Urothelium cell line (cell line): ENCODE measurements around the gene SEZ6L.

ENCODE experiments used
- DNase-seq: peaks from one replicate; pipeline ENCODE4 v3.0.0; 2011; ENCODE audit warnings: low spot score, mixed read lengths
- FAIRE-seq: peaks from 2 replicates; lab custom pipeline; 2011; peaks lifted over from hg19 to GRCh38; lab: Jason Lieb, UNC

SEZ6L gene

DNA sequence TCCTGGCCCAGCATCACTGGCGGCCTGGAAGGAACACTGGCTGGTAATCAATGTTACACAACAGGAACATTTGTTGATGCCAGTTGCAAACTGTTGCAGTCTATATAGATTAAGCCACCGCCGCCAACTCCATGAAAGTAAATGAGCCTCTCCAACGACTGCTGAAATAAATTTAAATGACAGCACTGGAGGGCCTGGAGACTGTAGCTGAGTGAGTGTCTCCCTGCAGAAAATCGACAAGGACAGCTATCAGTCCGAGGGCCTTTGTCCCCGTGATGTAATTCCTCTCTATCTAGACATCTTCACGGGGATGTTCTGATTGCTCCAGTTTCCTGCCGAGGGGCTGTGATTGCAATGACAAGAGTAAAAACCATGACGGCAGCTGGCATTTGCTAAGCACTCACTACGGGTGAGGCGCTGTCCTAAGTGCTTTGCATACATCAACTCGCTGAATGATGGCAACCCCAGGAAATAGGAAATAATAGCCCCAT is 120.4 kb downstream of the SEZ6L start:
- DNase-seq = no peak
- FAIRE-seq = peak; percentile 93

GRCh38 chr22:26291940-26292666 is 122.8 kb downstream of the SEZ6L start:
- DNase-seq (no peak), FAIRE-seq (no peak)

- FAIRE-seq = peak; percentile 86
- DNase-seq = no peak
These were observed 123.4 kb downstream of the SEZ6L start for GRCh38 chr22:26292667-26292995.

DNA sequence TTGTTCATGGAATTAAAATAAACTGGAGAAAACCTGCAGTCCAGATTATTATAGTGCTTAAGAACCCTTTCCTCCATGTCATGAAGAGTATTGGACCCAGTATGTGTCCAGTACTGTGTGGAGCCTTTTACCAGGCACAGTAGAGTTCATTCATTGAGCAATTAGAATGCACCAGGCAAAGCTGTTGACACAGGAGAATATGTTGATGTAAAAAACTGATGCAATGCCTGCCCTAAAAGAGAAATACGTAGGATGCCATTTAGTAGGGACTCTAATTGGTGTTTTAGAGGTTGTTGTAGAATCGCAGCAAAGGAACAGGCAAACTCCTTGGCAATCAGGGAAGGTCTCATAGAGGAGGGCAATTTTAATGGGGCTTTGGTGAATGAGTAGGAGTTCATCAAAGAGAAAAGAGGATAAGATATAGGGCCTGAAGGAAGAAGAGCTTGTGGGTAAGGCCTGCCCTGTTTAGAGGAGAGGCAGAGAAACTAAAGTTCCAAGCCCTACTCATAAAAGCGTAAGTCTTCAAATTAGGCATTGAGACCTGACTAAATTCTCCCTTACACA is 126.4 kb downstream of the SEZ6L start:
- FAIRE-seq = no peak
- DNase-seq = no peak

DNA sequence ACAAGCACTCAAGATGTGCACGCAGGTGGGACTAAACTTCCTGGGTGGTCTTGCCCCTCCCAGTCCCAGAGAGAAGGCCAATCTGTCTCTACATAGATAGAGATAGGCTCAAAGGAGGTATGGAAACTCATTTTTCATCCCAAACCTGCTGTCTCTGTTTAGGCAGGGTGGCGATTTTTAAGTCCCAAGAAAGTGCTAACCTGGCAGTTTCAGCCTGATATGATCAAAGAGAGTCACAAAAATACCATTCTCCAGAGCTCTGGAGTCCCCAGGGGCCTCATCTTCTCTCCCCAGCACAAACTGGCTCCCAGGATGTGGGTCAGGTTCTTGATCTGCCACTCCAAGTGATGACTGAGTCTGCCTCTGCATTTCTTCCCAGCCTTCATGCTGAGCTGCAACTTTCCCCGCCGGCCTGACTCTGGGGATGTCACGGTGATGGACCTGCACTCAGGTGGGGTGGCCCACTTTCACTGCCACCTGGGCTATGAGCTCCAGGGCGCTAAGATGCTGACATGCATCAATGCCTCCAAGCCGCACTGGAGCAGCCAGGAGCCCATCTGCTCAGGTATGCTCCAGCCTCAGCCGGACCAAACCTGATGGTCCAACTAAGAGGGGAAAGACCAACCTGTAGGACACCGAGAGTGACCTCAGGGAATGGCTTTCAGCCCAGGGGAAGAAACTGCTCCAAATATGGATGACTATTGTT is 129.5 kb downstream of the SEZ6L start:
- DNase-seq (no peak), FAIRE-seq (peak; percentile 93)

- DNase-seq = no peak
- peak; percentile 78 for FAIRE-seq
These were observed 133.5 kb downstream of the SEZ6L start for GRCh38 chr22:26302726-26303125.

GRCh38 chr22:26303475-26303874 is 134.2 kb downstream of the SEZ6L start:
- no peak for DNase-seq
- FAIRE-seq = no peak

GRCh38 chr22:26304730-26305129 is 135.5 kb downstream of the SEZ6L start:
- DNase-seq = no peak

GRCh38 chr22:26308467-26308866 is 139.2 kb downstream of the SEZ6L start:
- DNase-seq (no peak), FAIRE-seq (no peak)

More at GRCh38 chr22:26304730-26305129, 135.5 kb downstream of the SEZ6L start:
- FAIRE-seq = peak; percentile 84

DNA sequence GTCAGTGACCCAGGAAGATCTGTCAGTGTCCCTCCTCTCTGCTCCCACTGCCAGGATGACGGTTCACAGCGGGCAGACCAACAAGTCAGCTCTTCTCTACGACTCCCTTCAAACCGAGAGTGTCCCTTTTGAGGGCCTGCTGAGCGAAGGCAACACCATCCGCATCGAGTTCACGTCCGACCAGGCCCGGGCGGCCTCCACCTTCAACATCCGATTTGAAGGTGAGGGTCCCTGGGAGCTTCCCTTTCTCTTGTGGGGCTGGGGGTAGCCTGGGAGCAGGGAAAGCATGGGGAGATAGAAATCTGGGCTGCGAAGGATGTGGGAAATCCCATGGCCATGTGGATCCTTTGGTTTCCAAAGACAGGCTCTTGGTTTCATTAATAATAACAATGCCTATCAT is 141.4 kb downstream of the SEZ6L start:
- peak; percentile 27 for FAIRE-seq
- DNase-seq = no peak

DNA sequence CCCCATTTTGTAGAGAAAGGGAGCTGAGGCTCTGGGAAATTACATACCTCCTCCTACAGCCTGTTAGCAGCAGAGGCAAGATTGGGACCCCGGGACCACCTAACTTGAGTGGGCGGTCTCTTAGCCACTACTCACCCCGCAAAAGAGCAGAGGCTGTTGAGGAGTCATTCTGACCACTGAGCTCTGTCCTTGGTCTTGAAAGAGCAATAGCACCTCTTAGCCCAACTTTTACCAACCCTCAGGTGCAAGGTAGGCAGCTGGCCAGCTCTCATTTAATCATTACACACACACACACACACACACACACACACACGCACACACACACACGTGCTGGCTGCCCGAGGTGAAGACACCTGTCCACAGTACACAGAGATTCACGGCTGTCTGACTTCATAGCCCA is 144.0 kb downstream of the SEZ6L start:
- FAIRE-seq (no peak), DNase-seq (no peak)

DNA sequence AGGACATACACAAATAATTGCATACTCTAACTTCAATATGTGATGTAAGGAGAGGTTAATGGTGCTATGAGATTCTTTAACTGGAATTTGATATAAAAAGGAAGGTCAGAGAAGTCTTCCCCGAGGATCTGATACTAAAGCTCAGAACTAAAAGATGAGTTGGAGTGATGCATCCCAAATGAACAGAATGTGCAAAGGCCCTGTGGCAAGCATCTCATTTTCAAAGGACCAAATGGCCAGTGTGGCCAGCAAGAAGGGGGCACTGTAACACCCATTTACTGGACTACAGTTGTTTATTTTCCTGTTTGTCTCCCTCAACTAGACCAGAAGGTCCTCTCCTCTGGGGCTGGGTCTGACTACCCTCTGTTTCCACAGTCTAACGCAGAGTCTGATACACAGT is 144.9 kb downstream of the SEZ6L start:
- FAIRE-seq = no peak
- no peak for DNase-seq

DNA sequence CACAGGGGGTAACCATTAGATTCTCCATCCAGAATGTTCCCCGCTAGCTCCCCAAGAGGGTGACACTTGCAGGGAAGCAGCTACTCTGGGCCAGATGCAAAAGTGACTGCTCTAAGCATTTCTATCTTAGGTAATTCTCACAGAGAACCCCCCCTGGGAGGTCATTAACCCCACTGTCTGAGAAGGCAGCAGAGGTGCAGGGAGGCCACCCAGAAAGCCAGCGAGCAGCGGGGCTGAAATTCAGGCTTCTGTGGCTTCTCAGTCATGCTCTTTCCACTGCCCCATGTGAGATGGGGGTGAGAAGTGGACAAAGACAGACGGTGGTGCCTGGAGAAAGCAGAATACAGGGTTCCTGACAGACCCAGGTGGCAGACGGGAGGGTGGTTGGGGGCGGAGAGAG is 145.4 kb downstream of the SEZ6L start:
- FAIRE-seq = no peak
- DNase-seq = no peak

- FAIRE-seq (peak; percentile 27), DNase-seq (no peak)
These were observed 147.5 kb downstream of the SEZ6L start for GRCh38 chr22:26316732-26317285.

DNA sequence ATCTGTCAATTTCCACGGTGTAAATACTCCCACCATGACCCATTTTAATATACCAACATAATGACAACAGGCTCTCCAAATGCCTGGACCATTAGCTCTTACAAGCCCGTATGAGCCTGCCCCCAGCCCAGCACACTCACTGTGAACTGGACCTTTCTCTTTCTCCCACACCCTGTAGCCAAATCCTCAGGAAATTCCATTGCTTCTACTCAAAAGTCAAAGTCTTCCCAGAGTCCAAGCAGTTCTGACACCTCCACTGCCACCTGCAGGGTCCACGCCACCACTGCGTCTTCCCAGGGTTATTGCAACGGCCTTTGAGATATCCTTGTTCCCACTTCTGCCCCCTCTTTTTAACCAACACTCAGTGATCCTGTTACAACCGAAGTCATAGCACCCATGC is 149.7 kb downstream of the SEZ6L start:
- no peak for DNase-seq
- FAIRE-seq = peak; percentile 97

DNA sequence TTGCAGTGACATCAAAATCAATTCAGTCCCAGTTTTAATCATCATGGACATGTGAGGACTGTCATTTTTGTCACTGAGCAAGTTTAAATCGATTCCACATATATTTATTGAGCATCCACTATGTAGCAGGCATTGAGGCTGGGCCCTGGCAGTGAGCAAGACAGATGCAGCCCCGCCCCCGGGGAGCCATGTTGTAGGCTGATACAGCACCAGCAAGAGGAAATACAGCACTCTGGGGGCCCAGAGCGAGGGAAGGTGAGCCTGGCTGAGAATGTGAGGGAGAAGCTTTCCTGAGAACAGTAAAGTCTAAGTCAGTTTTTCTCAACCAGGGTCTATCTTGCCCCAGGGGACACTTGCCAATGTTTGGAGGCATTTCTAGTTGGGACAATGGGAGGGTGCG is 151.2 kb downstream of the SEZ6L start:
- no peak for FAIRE-seq

DNA sequence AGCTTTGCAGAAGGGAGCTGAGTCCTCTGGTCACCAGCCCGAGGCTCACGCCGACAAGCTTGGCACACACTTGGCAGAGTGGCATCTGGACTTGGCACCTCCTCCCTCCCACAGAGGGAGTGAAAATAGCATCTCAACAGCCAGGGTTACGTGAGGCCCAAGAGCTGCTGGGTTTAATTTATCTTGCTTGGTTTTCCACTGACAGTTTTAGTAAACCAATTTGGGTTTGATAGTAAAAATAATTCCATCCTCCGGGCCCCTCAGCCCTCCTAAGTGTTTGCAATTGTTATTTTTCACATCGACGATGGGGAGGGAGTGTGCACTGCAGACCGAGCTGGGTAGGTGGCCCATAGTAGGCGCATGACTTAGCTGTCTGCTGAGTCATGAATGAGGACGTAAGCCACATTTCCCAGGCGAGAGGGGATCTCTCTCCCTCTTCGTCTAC is 152.2 kb downstream of the SEZ6L start:
- FAIRE-seq (no peak), DNase-seq (peak; percentile 90)

More for the DNA sequence above, 151.2 kb downstream of the SEZ6L start:
- no peak for DNase-seq

- FAIRE-seq = peak; percentile 100
These were observed 153.1 kb downstream of the SEZ6L start for GRCh38 chr22:26322179-26322905.

GRCh38 chr22:26323013-26323412 is 153.8 kb downstream of the SEZ6L start:
- FAIRE-seq (no peak), DNase-seq (no peak)

More at GRCh38 chr22:26322179-26322905, 153.1 kb downstream of the SEZ6L start:
- peak; percentile 91 for DNase-seq

- DNase-seq (no peak), FAIRE-seq (peak; percentile 32)
These were observed 154.9 kb downstream of the SEZ6L start for GRCh38 chr22:26324150-26324549.

DNA sequence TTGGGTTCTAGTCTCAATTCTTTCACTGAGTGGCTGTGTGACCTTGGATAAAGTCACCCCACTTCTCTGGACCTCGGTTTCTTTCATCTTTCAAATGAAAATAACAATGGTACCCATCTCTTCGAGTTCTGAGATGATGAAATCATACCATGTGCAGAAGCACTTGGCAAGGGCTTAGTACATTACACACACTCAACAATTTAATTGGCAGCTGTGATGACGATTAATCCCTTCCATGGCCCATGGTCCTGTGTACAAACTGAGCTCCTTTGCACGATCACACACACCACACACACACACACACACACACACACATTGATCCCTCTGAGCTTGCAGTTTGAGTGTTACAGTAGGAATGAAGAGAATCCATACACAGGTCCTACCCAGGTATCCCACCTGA is 156.4 kb downstream of the SEZ6L start:
- FAIRE-seq = no peak
- no peak for DNase-seq
